Measurements from ENCODE around the gene HYAL3.

GRCh38 chr3:50267280-50267913 is 31.8 kb downstream of the HYAL3 start:
- TF ChIP-seq JUNB (IDR thresholded peaks at IDR 0.05; ENCODE audit: unreplicated experiment) (no peak), EZH2 (IDR thresholded peaks at IDR 0.05; ENCODE audit: low read depth, unreplicated experiment) (no peak), EZH2phosphoT487 (IDR thresholded peaks at IDR 0.05; ENCODE audit: unreplicated experiment) (no peak), POLR2AphosphoS5 (IDR thresholded peaks at IDR 0.05; ENCODE audit: low read depth) (no peak), ETS1 (IDR thresholded peaks at IDR 0.05) (no peak), ZNF331 (CRISPR knock-in tag; IDR thresholded peaks at IDR 0.05; ENCODE audit: low read depth) (no peak), ZNF114 (CRISPR knock-in tag; IDR thresholded peaks at IDR 0.05) (no peak), CREB1 (CRISPR knock-in tag; IDR thresholded peaks at IDR 0.05; ENCODE audit: low read depth) (no peak)
- TF ChIP-seq, protein P1, sequence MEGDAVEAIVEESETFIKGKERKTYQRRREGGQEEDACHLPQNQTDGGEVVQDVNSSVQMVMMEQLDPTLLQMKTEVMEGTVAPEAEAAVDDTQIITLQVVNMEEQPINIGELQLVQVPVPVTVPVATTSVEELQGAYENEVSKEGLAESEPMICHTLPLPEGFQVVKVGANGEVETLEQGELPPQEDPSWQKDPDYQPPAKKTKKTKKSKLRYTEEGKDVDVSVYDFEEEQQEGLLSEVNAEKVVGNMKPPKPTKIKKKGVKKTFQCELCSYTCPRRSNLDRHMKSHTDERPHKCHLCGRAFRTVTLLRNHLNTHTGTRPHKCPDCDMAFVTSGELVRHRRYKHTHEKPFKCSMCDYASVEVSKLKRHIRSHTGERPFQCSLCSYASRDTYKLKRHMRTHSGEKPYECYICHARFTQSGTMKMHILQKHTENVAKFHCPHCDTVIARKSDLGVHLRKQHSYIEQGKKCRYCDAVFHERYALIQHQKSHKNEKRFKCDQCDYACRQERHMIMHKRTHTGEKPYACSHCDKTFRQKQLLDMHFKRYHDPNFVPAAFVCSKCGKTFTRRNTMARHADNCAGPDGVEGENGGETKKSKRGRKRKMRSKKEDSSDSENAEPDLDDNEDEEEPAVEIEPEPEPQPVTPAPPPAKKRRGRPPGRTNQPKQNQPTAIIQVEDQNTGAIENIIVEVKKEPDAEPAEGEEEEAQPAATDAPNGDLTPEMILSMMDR (conservative IDR thresholded peaks at IDR 0.05; ENCODE audit: low read depth in 2 of 2): no peak
- TF ChIP-seq, protein P2, sequence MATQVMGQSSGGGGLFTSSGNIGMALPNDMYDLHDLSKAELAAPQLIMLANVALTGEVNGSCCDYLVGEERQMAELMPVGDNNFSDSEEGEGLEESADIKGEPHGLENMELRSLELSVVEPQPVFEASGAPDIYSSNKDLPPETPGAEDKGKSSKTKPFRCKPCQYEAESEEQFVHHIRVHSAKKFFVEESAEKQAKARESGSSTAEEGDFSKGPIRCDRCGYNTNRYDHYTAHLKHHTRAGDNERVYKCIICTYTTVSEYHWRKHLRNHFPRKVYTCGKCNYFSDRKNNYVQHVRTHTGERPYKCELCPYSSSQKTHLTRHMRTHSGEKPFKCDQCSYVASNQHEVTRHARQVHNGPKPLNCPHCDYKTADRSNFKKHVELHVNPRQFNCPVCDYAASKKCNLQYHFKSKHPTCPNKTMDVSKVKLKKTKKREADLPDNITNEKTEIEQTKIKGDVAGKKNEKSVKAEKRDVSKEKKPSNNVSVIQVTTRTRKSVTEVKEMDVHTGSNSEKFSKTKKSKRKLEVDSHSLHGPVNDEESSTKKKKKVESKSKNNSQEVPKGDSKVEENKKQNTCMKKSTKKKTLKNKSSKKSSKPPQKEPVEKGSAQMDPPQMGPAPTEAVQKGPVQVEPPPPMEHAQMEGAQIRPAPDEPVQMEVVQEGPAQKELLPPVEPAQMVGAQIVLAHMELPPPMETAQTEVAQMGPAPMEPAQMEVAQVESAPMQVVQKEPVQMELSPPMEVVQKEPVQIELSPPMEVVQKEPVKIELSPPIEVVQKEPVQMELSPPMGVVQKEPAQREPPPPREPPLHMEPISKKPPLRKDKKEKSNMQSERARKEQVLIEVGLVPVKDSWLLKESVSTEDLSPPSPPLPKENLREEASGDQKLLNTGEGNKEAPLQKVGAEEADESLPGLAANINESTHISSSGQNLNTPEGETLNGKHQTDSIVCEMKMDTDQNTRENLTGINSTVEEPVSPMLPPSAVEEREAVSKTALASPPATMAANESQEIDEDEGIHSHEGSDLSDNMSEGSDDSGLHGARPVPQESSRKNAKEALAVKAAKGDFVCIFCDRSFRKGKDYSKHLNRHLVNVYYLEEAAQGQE (IDR thresholded peaks at IDR 0.05; ENCODE audit: unreplicated experiment): no peak

Measured in GM23338 (cell line).